Skin of body (tissue), 2 donors: Measurements from ENCODE around the gene UNC13C. TPM values are rescaled to one million over a fixed set of nuclear protein-coding genes. Genes with fewer than 3 reads are reported as not detected.

Source experiments
- DNase-seq: peaks from one replicate; lab custom pipeline; 2025; lab: John Stamatoyannopoulos, UW
- total RNA-seq: library from RNA; depleted of rRNA; stranded (reverse); fragments of >200 nt; gene quantifications from one replicate; pipeline ENCODE4 v1.2.3, GENCODE V29; 2014

UNC13C gene
- total RNA-seq, 1 donor from 2014 or later, result 2.1 TPM

DNA sequence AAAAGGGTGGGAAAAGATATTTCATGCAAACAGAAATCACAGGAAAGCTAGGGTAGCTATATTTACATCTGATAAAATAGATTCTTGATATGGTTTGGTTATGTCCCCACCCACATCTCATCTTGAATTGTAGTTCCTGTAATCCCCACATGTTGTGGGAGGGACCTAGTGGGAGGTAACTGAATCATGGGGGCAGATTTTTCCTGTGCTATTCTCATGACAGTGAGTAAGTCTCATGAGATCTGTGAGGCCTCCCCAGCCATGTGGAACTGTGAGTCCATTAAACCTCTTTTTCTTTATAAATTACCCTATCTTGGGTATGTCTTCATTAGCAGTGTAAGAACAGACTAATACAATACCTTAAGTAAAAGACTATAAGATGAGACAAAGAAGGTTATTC, 660.4 kb downstream of the UNC13C start:
- no peak for DNase-seq

DNA sequence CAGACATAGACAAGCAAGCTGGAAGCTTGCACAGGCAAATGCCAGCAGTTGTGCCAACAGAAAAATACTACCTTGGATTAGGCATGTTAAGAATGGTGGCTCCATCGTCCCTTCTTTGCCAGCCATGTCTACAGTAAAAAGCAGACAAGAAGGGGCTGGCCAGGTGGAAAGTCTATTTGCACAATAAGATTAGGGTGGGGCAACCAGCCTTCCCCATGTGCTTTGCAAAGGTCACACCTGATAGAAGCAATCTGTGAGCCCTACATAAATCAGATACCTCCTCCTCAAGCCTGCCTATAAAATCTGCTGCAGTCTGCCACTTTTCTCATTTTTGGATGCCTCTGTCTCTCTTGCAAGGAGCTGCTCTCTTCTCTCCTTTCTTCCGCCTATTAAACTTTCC, 662.6 kb downstream of the UNC13C start:
- DNase-seq, result no peak

DNA sequence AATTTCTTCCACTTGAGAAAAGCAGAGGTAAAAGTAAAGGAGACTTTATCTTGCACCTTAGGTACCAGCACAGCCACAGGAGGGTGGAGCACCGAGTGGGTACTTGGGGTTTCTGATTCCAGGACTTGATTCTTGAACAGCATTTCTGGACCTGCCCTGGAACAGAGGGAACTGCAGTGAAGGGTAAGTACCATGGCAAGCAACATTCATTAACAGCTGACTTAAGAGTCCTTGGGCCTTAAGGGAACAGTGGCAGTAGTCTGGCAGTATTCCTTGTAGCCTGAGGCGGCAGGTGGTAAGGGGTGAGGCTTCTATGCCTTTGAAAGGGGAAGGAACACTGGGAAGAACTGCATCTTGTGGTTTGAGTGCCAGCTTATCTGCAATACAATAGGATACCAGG, 666.6 kb downstream of the UNC13C start:
- no peak for DNase-seq

DNA sequence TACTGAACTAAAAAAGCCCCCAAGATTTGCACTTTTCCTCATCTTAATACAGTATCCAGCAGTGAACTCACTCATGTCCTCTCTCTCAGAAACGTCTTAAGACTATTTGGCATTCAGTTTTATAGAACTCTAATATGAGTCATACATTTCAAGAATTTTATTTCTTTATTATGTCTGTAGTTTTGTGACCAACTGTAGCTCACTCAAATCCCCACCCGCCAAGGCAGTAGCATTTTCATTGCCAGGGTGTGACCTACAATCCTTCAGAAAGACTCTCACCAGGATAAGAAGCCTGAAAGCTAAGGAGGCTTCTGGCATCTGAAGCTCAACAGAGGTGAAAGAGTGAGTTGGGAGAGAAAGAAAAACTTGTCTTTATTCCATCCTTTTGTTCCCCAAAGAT, 681.4 kb downstream of the UNC13C start:
- DNase-seq, result no peak

DNA sequence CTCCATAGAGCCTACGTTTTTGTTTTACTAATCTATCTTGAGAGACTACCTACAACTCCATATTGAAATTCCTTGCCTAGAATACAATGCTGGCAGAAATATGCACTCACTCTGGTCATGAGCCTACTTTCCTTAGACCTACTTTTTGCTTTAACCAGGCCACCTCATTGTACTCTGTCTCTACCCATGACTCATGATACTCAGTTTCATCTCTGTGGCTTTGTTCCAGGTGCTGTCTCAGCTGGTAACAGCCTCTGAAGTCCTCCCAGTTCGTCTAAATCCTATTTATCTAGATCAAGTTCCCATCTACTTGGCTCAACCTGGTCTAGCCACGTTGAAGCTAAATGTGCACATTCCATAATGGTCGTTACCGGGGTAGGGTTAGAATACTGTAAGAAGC, 682.1 kb downstream of the UNC13C start:
- DNase-seq, result no peak

DNA sequence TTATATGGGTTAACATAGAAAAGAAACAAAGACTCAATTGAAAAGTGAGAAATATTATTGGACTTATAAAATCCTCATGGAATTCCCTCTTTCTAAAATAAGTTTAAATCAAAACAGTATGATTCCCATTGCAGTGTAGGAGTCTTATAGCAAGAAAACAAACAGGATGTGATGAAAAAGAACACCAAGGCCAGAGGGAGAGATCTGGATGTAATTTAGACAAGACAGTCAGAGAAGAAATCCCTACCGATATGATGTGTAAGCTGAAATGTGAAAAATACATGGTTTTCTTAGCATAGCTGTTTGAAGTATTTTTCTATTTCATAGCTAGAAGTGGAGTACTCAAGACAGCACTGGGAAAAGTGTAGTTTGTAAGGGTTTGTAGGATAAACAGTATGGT, 697.0 kb downstream of the UNC13C start:
- DNase-seq, result peak; percentile 90

DNA sequence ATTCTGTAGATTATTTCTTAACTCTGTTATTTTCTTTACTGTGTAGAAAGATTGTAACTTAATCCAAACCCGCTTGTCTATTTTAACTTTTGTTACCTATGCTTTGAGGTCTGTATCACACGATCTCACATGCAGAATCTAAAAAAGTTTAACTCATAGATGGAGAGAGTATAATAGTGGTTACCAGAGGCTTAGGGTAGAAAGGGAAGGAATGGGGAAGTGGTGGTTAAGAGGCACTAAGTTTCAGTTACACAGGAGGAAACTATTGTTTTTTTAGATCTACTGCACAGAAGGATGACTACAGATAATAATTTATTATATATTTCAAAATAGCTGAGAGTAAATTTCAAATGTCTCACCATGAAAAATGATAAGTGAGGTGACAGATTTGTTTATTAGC, 703.3 kb downstream of the UNC13C start:
- no peak for DNase-seq

Other genes starting within 250 kb of the UNC13C start
- gene WDR72, start 218.8 kb upstream of the UNC13C start, total RNA-seq, result 0.69 TPM